Parathyroid adenoma (tissue), 2 donors: ENCODE data around the gene TOR1B.
"Not testable (repeated sequence)": the region's sequence is repeated elsewhere in the genome, so short reads cannot be mapped to it uniquely, and the experiment has no call there.

Experiments
- H2AFZ ChIP-seq: fragments of 300-600 bp; sonication (generic); one replicate; pipeline ENCODE4 v1.7.0; 2017; ENCODE audit warnings: antibody characterized with exemption, mild to moderate bottlenecking
- H3K27ac ChIP-seq: fragments of 300-600 bp; sonication (generic); one replicate; pipeline ENCODE4 v1.7.0; 2017
- H3K27me3 ChIP-seq: fragments of 300-600 bp; sonication (generic); one replicate; pipeline ENCODE4 v1.7.0; 2017; ENCODE audit warnings: low read length; ENCODE audit not compliant: control insufficient read depth, insufficient read depth
- H3K36me3 ChIP-seq: fragments of 300-600 bp; sonication (generic); one replicate; pipeline ENCODE4 v1.7.0; 2017; ENCODE audit warnings: low read length; ENCODE audit not compliant: control insufficient read depth, insufficient read depth
- H3K4me1 ChIP-seq: fragments of 300-600 bp; sonication (generic); one replicate; pipeline ENCODE4 v1.7.0; 2017; ENCODE audit warnings: control low read depth
- H3K4me2 ChIP-seq: fragments of 300-600 bp; sonication (generic); one replicate; pipeline ENCODE4 v1.7.0; 2017; ENCODE audit warnings: low read length
- H3K4me3 ChIP-seq: fragments of 300-600 bp; sonication (generic); one replicate; pipeline ENCODE4 v1.7.0; 2017; ENCODE audit warnings: low read depth, low read length
- H3K79me2 ChIP-seq: fragments of 300-600 bp; sonication (generic); one replicate; pipeline ENCODE4 v1.7.0; 2017; ENCODE audit warnings: control low read depth
- H3K9ac ChIP-seq: fragments of 300-600 bp; sonication (generic); one replicate; pipeline ENCODE4 v1.7.0; 2017; ENCODE audit warnings: mild to moderate bottlenecking
- H3K9me3 ChIP-seq: fragments of 300-600 bp; sonication (generic); one replicate; pipeline ENCODE4 v1.7.0; 2017; ENCODE audit warnings: low read length; ENCODE audit not compliant: control insufficient read depth
- TF ChIP-seq, protein P1 (sequence below): fragments of 300-600 bp; sonication (generic); IDR thresholded peaks from one replicate; pipeline ENCODE4 v1.7.0; 2017; ENCODE audit warnings: antibody characterized with exemption, mild to moderate bottlenecking
- donor health status: primary hyperparathyroidism.

The TOR1B gene

DNA sequence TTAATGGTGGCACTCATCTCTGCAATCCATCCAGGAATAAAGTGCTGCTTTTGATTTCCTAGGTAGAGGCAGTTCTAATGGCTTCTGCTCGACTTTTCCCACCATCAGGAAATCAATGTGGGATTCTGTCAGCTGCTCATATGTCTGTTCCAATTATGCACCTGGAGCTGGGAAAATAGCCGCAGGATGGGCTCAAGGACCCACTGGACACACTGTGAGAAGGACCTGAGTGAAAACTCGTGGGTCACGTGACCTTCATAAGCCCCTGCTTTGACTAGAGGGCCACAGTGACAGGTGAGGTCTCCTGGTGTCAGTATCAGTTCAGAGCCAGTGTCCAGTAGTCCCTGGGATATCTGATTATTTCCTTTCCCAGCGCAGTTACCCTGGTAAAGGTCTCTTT is 32.2 kb upstream of the TOR1B start:
- H3K9ac ChIP-seq = no peak overlapping the region
- no peak overlapping the region for H3K27ac ChIP-seq
- H2AFZ ChIP-seq = no peak overlapping the region
- no peak overlapping the region for H3K4me2 ChIP-seq
- H3K4me3 ChIP-seq = no peak overlapping the region
- TF ChIP-seq, protein P1, sequence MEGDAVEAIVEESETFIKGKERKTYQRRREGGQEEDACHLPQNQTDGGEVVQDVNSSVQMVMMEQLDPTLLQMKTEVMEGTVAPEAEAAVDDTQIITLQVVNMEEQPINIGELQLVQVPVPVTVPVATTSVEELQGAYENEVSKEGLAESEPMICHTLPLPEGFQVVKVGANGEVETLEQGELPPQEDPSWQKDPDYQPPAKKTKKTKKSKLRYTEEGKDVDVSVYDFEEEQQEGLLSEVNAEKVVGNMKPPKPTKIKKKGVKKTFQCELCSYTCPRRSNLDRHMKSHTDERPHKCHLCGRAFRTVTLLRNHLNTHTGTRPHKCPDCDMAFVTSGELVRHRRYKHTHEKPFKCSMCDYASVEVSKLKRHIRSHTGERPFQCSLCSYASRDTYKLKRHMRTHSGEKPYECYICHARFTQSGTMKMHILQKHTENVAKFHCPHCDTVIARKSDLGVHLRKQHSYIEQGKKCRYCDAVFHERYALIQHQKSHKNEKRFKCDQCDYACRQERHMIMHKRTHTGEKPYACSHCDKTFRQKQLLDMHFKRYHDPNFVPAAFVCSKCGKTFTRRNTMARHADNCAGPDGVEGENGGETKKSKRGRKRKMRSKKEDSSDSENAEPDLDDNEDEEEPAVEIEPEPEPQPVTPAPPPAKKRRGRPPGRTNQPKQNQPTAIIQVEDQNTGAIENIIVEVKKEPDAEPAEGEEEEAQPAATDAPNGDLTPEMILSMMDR = no peak
- no peaks in the 10 kb centered on the region for H3K36me3 ChIP-seq
- no peaks in the 10 kb centered on the region for H3K9me3 ChIP-seq
- no peaks in the 10 kb centered on the region for H3K27me3 ChIP-seq
- no peaks in the 10 kb centered on the region for H3K4me1 ChIP-seq
- no peaks in the 10 kb centered on the region for H3K79me2 ChIP-seq

DNA sequence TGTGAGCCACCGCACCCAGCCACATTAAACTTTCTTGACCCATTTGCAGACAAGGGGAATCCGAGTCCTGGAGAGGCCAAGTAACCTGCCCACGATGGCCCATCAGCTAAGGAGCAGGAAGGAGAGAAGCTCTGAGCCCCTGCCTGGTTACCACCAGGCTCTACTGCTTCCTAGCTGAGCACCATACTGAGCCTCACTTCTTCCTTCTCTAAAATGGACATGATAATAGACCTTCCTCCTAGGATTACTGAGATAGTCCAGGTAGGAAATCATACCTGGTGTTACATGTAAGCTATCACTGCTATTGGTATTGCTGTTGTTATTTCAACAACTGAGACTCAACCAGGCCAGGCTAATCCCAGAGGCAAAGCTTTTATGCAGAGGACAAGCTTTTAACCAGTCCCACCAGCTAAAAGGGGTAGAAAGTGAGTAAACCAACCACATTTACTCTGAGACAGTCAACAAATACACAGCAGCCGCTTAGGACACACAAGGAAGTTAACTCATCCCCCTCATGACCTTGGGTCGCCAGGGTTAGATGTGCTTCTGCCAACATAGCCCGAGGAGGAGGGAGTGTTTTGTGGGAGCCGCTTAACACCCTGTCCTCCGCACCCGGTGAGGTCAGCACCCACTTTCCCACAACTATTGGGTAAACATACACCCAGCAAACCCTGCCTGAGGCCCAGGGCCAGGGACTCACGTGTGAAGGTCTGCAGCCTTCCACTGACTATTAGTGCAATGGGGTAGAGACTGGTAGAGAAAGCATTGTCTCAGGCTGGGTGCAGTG is 29.5 kb upstream of the TOR1B start:
- Histone ChIP-seq H3K9ac (no peak overlapping the region), H3K9me3 (no peaks in the 10 kb centered on the region), H3K79me2 (no peaks in the 10 kb centered on the region), H3K27me3 (no peaks in the 10 kb centered on the region), H3K27ac (no peak overlapping the region), H3K36me3 (no peaks in the 10 kb centered on the region), H2AFZ (no peak overlapping the region), H3K4me3 (no peak overlapping the region), H3K4me1 (no peaks in the 10 kb centered on the region), H3K4me2 (no peak overlapping the region)
- TF ChIP-seq, protein P1 = no peak

DNA sequence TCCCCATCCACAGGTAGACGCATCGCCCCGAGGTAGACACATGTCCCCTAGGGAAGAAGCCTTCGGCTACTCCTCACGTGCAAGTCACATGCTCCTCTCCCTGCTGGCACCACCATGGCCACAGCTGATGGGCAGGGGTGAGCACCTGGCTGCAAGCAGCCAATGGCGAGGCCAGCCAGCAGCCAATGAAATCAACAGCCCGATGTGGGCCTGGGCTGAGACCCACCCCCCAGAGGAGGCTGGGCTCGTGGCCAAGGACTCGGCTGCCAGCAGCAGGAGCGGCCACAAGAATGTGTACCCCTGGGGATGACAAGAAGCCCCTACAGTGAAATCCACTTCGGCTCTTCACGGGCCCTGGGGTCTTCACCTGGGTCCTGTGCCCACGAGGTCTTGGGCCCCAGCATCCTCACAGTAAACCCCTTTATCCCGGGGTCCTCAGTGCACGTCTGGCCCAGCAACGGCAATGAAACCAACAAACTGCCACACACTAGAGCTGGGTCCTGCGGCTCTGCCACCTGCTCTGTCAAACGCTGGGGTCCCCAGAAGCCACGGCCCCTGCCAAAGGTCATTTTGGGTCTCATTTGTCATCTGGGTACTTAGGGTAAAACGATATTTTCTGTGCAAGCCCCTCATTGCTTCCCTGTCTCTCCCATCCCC is 28.1 kb upstream of the TOR1B start:
- Histone ChIP-seq H3K36me3 (no peaks in the 10 kb centered on the region), H3K27me3 (no peaks in the 10 kb centered on the region), H3K4me3 (no peak overlapping the region), H3K79me2 (no peaks in the 10 kb centered on the region), H3K4me1 (no peaks in the 10 kb centered on the region), H3K27ac (no peak overlapping the region), H3K9ac (no peak overlapping the region), H2AFZ (no peak overlapping the region), H3K9me3 (no peaks in the 10 kb centered on the region), H3K4me2 (no peak overlapping the region)
- TF ChIP-seq, protein P1 = no peak

DNA sequence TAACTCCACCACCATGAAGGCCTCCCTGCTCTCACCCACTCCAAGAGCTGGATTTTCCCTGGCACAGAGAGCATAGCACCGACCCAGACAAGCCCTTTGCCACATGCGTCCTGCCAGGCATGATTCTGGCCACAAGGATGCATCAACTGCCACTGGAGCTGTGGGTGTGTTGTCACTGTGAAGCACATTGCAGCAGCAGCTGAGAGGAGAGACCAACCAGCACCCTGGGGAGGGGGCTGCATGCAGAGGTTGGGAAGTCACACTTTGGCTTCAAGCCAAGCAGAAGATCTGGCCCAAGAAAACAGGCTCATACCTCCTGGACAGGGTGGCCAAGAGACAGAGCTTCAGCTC is 27.6 kb upstream of the TOR1B start:
- TF ChIP-seq, protein P1 = no peak
- H3K79me2 ChIP-seq = no peaks in the 10 kb centered on the region
- H2AFZ ChIP-seq = no peak overlapping the region
- H3K9ac ChIP-seq = no peak overlapping the region
- H3K36me3 ChIP-seq = no peaks in the 10 kb centered on the region
- no peak overlapping the region for H3K4me2 ChIP-seq
- H3K4me1 ChIP-seq = no peaks in the 10 kb centered on the region
- H3K27me3 ChIP-seq = no peaks in the 10 kb centered on the region
- no peaks in the 10 kb centered on the region for H3K9me3 ChIP-seq
- H3K4me3 ChIP-seq = no peak overlapping the region
- no peak overlapping the region for H3K27ac ChIP-seq

DNA sequence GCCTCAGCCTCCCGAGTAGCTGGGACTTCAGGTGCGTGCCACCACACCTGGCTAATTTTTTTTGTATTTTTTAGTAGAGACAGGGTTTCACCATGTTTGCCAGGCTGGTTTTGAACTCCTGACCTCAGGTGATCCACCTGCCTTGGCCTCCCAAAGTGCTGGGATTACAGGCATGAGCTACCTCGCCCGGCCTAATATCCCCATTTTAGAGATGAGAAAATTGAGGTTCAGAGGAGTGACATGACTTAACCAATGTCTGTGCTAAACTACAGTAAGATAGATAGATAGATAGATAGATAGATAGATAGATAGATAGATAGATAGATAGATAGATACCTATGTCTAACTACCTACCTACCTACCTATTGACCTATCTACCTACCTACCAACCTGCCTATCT is 26.9 kb upstream of the TOR1B start:
- not testable (repeated sequence) for H3K4me1 ChIP-seq, H2AFZ ChIP-seq, H3K27me3 ChIP-seq, H3K9me3 ChIP-seq, H3K27ac ChIP-seq, H3K9ac ChIP-seq, H3K4me3 ChIP-seq, H3K4me2 ChIP-seq, H3K79me2 ChIP-seq, H3K36me3 ChIP-seq
